Rectal smooth muscle tissue (tissue), 1 donor: ENCODE data around the gene EXD3.

ENCODE experiments used
- H3K27ac ChIP-seq: one replicate; pipeline ENCODE4 v1.7.0; 2013; ENCODE audit warnings: low read depth, low read length, inconsistent platforms
- H3K27me3 ChIP-seq: one replicate; pipeline ENCODE4 v1.7.0; 2013; ENCODE audit warnings: low read length; ENCODE audit not compliant: control insufficient read depth, insufficient read depth
- H3K36me3 ChIP-seq: one replicate; pipeline ENCODE4 v1.7.0; 2013; ENCODE audit warnings: low read length; ENCODE audit not compliant: control insufficient read depth, insufficient read depth
- H3K4me1 ChIP-seq: one replicate; pipeline ENCODE4 v1.7.0; 2013; ENCODE audit warnings: low read length; ENCODE audit not compliant: control insufficient read depth, insufficient read depth
- H3K4me3 ChIP-seq: one replicate; pipeline ENCODE4 v1.7.0; 2013; ENCODE audit warnings: low read length
- H3K9ac ChIP-seq: one replicate; pipeline ENCODE4 v1.7.0; 2013; ENCODE audit warnings: low read length

The EXD3 gene

GRCh38 chr9:137272241-137273094, 150.5 kb downstream of the EXD3 start:
- H3K4me3 ChIP-seq = no peak overlapping the region
- no peak overlapping the region for H3K27ac ChIP-seq
- H3K4me1 ChIP-seq = peaks cover 14% of the 10 kb centered on the region
- H3K9ac ChIP-seq = no peak overlapping the region
- H3K27me3 ChIP-seq = no peaks in the 10 kb centered on the region
- peaks cover 29% of the 10 kb centered on the region for H3K36me3 ChIP-seq

- H3K9ac ChIP-seq = no peak overlapping the region
- peaks cover 32% of the 10 kb centered on the region for H3K36me3 ChIP-seq
- H3K27me3 ChIP-seq = no peaks in the 10 kb centered on the region
- H3K4me1 ChIP-seq = peaks cover 12% of the 10 kb centered on the region
- no peak overlapping the region for H3K4me3 ChIP-seq
- H3K27ac ChIP-seq = no peak overlapping the region
Observed at GRCh38 chr9:137271696-137272076, 151.3 kb downstream of the EXD3 start.

- no peaks in the 10 kb centered on the region for H3K27me3 ChIP-seq
- peaks cover 36% of the 10 kb centered on the region for H3K36me3 ChIP-seq
- peaks cover 9% of the 10 kb centered on the region for H3K4me1 ChIP-seq
- H3K27ac ChIP-seq = no peak overlapping the region
- no peak overlapping the region for H3K4me3 ChIP-seq
- no peak overlapping the region for H3K9ac ChIP-seq
Observed at GRCh38 chr9:137270929-137271695, 151.8 kb downstream of the EXD3 start.

GRCh38 chr9:137269231-137269772, 153.7 kb downstream of the EXD3 start:
- H3K9ac ChIP-seq = no peak overlapping the region

GRCh38 chr9:137268538-137269201, 154.3 kb downstream of the EXD3 start:
- H3K36me3 ChIP-seq = peaks cover 48% of the 10 kb centered on the region
- H3K4me1 ChIP-seq = peaks cover 9% of the 10 kb centered on the region
- H3K27me3 ChIP-seq = no peaks in the 10 kb centered on the region
- no peak overlapping the region for H3K9ac ChIP-seq
- peak overlapping the region; percentile 20 for H3K4me3 ChIP-seq
- peak overlapping the region; percentile 3 for H3K27ac ChIP-seq

More at GRCh38 chr9:137269231-137269772, 153.7 kb downstream of the EXD3 start:
- Histone ChIP-seq H3K4me1 (peaks cover 9% of the 10 kb centered on the region), H3K36me3 (peaks cover 46% of the 10 kb centered on the region), H3K27ac (peak overlapping the region; percentile 3), H3K4me3 (peak overlapping the region; percentile 20), H3K27me3 (no peaks in the 10 kb centered on the region)

GRCh38 chr9:137267933-137268355, 155.0 kb downstream of the EXD3 start:
- H3K27ac ChIP-seq = no peak overlapping the region
- no peaks in the 10 kb centered on the region for H3K27me3 ChIP-seq
- no peak overlapping the region for H3K4me3 ChIP-seq
- peaks cover 9% of the 10 kb centered on the region for H3K4me1 ChIP-seq
- H3K36me3 ChIP-seq = peaks cover 48% of the 10 kb centered on the region
- H3K9ac ChIP-seq = no peak overlapping the region

- peaks cover 9% of the 10 kb centered on the region for H3K4me1 ChIP-seq
- H3K36me3 ChIP-seq = peaks cover 39% of the 10 kb centered on the region
- H3K9ac ChIP-seq = no peak overlapping the region
- H3K27ac ChIP-seq = no peak overlapping the region
- H3K4me3 ChIP-seq = no peak overlapping the region
- no peaks in the 10 kb centered on the region for H3K27me3 ChIP-seq
Observed at GRCh38 chr9:137266585-137267453, 156.1 kb downstream of the EXD3 start.

- H3K27ac ChIP-seq = no peak overlapping the region
- H3K9ac ChIP-seq = no peak overlapping the region
- peaks cover 9% of the 10 kb centered on the region for H3K4me1 ChIP-seq
- no peaks in the 10 kb centered on the region for H3K27me3 ChIP-seq
- H3K4me3 ChIP-seq = no peak overlapping the region
- H3K36me3 ChIP-seq = peaks cover 39% of the 10 kb centered on the region
Observed at GRCh38 chr9:137266162-137266527, 156.8 kb downstream of the EXD3 start.

- no peak overlapping the region for H3K9ac ChIP-seq
Observed at GRCh38 chr9:137265496-137266161, 157.3 kb downstream of the EXD3 start.

GRCh38 chr9:137264067-137264466, 158.9 kb downstream of the EXD3 start:
- peaks cover 4% of the 10 kb centered on the region for H3K4me1 ChIP-seq
- H3K36me3 ChIP-seq = peaks cover 38% of the 10 kb centered on the region
- H3K27ac ChIP-seq = no peak overlapping the region
- no peak overlapping the region for H3K9ac ChIP-seq
- no peaks in the 10 kb centered on the region for H3K27me3 ChIP-seq
- H3K4me3 ChIP-seq = no peak overlapping the region

More at GRCh38 chr9:137265496-137266161, 157.3 kb downstream of the EXD3 start:
- no peak overlapping the region for H3K4me3 ChIP-seq
- no peak overlapping the region for H3K27ac ChIP-seq
- H3K36me3 ChIP-seq = peaks cover 35% of the 10 kb centered on the region
- peaks cover 9% of the 10 kb centered on the region for H3K4me1 ChIP-seq
- H3K27me3 ChIP-seq = no peaks in the 10 kb centered on the region

- Histone ChIP-seq H3K27me3 (no peaks in the 10 kb centered on the region), H3K27ac (no peak overlapping the region), H3K9ac (no peak overlapping the region), H3K4me3 (no peak overlapping the region), H3K36me3 (peaks cover 32% of the 10 kb centered on the region), H3K4me1 (no peaks in the 10 kb centered on the region)
Observed at GRCh38 chr9:137263506-137263905, 159.5 kb downstream of the EXD3 start.
